Stimulated activated CD8-positive, alpha-beta memory T cell treated with anti-CD3 and anti-CD28 coated beads, Interleukin-15, amount 100 ng/mL, for 24 hours (primary cell): ENCODE results near the gene FILIP1.
"Not testable (repeated sequence)": the region's sequence is repeated elsewhere in the genome, so short reads cannot be mapped to it uniquely, and the experiment has no call there.

Experiments used
- DNase-seq: peaks from one replicate; pipeline ENCODE4 v3.0.0-alpha.2; 2020; ENCODE audit warnings: low read depth

FILIP1 gene

GRCh38 chr6:75421316-75422023 lies 72.1 kb downstream of the FILIP1 start:
- DNase-seq: no peak

- no peak for DNase-seq
Observed at GRCh38 chr6:75419980-75420379, 73.6 kb downstream of the FILIP1 start.

GRCh38 chr6:75419416-75419815 lies 74.2 kb downstream of the FILIP1 start:
- DNase-seq: no peak

DNA sequence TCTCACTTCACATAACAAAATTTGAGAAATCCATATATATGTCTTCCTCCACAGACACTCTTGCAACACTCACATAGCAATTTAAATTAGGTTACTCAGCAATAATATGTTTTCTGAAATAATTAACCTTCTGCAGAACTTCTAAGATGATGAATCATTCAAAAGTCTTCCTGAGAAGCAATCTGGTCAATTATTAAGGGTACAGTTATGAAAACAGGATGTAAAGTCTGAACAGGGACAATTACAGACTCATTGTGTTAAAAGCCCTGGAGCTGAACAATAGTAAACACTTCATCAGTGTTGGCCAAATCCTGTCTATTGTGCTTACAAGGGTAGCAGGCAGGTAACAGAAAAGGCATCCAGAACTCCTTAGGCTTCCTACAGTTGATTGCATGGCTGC lies 75.4 kb downstream of the FILIP1 start:
- no peak for DNase-seq

GRCh38 chr6:75416443-75416842 lies 77.2 kb downstream of the FILIP1 start:
- no peak for DNase-seq

- DNase-seq: no peak
Observed at GRCh38 chr6:75415804-75416203, 77.8 kb downstream of the FILIP1 start.

DNA sequence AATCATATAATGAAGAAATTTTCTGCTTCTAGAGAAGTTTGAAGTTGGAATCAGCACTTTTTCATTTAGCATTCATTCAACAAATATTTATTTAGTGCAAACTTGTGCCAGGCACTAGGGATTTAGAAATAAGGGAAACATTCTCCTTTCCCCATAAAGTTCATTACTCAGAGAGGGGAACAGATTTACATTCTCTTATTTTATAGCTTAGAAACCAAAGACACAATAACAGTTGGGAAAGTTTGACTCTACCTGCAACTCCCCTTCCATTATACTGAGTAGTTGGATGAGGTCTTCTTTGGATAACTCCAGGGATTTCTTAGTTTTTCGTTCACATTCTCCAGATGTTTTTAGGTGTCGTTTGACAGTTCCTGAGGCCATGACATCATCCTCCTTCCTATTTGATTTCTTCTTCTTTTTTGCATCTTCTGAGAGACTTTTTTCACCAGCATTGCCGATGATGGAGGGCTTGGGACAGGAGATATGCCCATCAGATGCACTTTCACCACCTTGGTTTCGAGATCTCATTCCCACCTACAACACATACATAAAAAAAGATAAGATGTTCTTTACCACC lies 79.1 kb downstream of the FILIP1 start:
- no peak for DNase-seq

GRCh38 chr6:75412969-75413662 lies 80.5 kb downstream of the FILIP1 start:
- DNase-seq: no peak

GRCh38 chr6:75410564-75410963 lies 83.0 kb downstream of the FILIP1 start:
- not testable (repeated sequence) for DNase-seq

GRCh38 chr6:75409928-75410327 lies 83.7 kb downstream of the FILIP1 start:
- no peak for DNase-seq

DNA sequence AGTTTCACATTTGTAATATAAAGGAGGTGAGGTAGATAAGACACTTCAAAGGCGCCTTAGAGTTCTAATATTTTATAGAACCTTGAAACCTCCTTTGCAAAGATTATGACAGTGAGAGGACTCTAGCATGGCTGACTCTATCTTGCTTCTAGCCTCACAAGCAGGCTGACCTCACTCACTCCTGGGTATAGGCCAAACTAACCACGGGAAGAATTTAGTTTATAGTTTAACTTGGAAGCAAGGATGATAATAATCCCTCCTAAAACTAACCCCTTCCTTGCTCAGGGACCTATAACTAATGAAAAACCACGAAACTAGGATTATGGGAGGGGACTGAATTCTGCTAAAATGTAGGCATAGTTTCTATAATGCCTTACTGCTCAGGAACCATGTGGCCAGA lies 84.3 kb downstream of the FILIP1 start:
- no peak for DNase-seq

DNA sequence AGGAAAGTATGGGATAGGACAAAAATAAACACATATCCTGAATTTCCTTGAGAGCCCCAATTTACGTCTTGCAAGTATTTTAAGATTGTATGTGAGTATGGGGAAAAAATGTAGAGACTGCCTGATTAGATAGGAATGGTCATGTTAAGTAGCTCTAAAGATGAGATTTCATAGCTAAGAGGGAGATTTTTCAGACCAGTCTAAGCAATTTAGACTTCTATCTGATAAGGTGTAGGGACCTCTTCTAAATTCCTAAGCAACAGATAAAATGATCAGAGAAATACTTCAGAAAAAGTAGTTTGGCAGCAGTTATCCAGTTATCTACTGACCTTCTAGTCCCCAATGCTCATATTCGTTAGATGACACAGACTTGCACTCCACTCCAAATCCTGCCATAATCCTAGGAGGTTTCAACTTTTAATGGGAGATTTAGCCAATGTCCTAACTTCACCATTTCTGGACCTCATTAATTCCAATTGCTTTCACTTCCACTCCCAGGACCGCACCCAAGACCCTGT lies 90.0 kb downstream of the FILIP1 start:
- no peak for DNase-seq

GRCh38 chr6:75402296-75402695 lies 91.3 kb downstream of the FILIP1 start:
- no peak for DNase-seq

GRCh38 chr6:75397656-75398465 lies 95.7 kb downstream of the FILIP1 start:
- no peak for DNase-seq

- no peak for DNase-seq
Observed at GRCh38 chr6:75397171-75397570, 96.4 kb downstream of the FILIP1 start.

GRCh38 chr6:75396005-75396800 lies 97.4 kb downstream of the FILIP1 start:
- no peak for DNase-seq

DNA sequence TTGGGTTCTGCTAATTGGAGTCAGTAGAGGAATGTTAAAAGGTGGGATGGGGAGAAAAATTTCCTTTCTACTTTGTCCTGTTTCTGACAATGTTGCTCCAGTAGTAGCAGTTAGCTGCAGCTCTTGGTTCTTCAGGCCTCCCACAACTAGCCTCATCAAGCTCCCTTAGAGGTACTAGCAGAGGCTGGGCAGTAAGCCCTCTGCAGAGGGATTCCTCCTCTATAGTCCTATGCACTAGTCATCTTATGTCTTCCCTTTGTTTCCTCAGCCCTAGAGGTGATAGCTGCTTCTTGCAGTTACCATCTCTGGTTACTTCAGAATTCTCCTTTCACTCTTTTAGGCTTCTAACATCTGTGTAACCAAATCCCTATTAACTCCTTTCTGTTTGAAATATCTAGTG lies 99.8 kb downstream of the FILIP1 start:
- DNase-seq: no peak

DNA sequence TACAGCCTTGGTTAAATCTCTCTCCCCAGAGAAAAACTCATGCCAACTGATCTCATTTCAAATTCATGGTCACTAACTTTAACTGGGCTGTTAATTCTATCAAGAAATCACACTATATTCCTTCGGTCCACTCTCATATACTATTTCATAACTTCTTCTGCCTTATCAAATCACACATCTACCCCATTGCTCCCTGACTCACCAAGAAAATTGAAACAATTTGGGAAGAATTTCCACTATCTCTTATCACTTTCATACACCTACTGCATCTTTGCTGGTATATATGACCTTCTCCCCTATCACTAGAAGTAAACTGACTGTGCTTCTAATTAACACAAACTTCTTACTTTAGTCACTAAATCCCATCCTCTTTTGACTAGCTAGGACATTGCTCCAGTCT lies 102.3 kb downstream of the FILIP1 start:
- DNase-seq: no peak

DNA sequence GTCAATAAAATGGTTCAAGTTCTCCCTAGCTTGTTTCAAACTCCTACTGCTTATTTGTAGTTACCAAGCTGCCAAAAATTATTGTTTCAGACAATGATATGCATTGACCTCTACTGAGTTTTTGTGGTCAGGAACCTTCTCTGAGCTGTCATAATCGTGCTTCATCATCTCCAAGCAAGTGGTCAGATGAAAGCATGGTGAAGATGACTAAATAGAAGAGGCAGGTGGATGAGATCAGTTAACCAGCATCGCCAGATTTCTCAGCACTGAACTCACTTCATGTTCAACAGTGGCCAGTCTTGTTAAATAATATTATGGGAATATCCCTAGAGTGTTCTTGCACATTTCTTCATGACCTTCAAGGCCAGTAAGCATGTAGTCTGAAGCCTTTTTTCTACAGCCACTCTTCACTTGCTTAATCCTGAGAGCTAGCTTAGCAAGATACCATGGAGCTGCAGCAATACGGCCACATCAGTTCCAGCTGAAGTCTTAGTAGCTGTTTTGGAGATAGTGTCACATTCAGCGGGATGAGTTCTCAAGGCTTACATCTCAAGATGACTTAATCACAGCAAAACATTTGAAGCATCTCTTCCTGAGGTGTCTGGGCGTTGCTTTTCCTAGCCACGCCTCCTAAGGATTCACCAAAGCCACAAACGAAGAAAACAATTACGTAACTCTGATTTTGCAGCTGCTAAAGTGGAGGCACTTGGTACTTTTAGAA lies 107.4 kb downstream of the FILIP1 start:
- DNase-seq: no peak

- no peak for DNase-seq
Observed at GRCh38 chr6:75384116-75384515, 109.5 kb downstream of the FILIP1 start.

- no peak for DNase-seq
Observed at GRCh38 chr6:75382634-75382900, 111.0 kb downstream of the FILIP1 start.
